Measurements from ENCODE around the gene MEX3D.

- TF ChIP-seq CTCF (IDR thresholded peaks at IDR 0.05; ENCODE audit: borderline replicate concordance, extremely low read depth, low read length, poor library complexity, severe bottlenecking) = no peak
- no peak for TF ChIP-seq EZH2 (IDR thresholded peaks at IDR 0.05; ENCODE audit: borderline replicate concordance, low read depth, low read length, severe bottlenecking)
Measured at GRCh38 chr19:1587872-1588271, 19.7 kb upstream of the MEX3D start.
